Fibroblast of peridontal ligament (primary cell): Measurements from ENCODE around the gene PPP1CB.
A peak's percentile ranks its signal among the peaks of the same experiment; 100 is the strongest.
"Not testable (repeated sequence)": the region's sequence is repeated elsewhere in the genome, so short reads cannot be mapped to it uniquely, and the experiment has no call there.

Experiments used
- DNase-seq: peaks from one replicate; pipeline ENCODE4 v3.0.0-alpha.2; 2010; ENCODE audit errors: extremely low read depth

PPP1CB gene

DNA sequence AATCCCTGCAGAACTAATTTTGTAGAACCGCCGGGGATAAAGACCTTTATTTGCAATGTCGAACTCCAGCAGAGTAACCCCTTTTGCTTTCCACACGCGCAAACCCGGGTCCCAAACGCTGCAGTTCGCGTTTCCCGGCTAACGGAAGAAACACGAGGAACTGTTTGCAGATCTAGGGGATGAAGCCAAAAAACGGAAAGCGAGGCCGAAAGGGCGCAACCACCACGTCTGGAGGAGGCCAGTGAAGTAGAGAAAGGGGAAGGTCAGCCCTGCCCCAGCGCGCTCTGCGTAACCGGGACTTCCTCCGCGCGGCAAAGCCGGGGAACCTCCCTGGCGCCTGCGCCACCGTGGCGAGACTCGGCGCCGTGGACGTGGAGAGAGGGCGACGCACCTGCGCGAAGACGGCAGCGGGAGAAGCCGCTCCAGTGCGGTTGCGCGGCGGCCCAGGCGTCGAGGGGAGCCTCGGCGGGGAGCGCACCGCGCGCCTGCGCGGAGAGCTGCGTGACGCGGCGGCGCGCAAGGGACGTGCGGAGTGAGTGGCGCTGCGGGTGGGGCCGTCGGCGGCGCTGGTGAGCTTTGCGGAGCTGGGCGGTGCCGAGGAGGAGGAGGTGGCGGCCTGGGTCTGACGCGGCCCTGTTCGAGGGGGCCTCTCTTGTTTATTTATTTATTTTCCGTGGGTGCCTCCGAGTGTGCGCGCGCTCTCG is at the start of gene PPP1CB:
PPP1CB (plus strand) TSS at position 579 of the 704 bp plus-strand sequence. CDS start 295 bp downstream, outside the sequence.
- peak; percentile 92 for DNase-seq

GRCh38 chr2:28702415-28702861 is 49.2 kb upstream of the PPP1CB start:
- no peak for DNase-seq

DNA sequence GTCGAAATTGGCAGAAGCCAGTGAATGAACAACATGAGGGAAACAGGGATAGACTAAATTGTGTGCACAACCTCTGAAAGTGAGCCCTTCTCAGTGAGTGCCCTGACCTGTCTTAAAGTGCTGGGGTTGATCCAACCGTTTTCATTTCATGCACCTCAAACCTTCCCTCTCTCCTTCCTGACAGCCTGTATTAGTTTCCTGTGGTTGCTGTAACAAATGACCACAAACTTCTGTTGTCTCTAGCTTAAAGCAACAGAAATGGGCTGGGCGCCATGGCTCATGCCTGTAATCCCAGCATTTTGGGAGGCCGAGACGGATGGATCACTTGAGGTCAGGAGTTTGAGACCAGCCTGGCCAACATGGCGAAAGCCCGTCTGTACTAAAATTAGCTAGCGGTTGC is 48.8 kb upstream of the PPP1CB start:
- DNase-seq: no peak

DNA sequence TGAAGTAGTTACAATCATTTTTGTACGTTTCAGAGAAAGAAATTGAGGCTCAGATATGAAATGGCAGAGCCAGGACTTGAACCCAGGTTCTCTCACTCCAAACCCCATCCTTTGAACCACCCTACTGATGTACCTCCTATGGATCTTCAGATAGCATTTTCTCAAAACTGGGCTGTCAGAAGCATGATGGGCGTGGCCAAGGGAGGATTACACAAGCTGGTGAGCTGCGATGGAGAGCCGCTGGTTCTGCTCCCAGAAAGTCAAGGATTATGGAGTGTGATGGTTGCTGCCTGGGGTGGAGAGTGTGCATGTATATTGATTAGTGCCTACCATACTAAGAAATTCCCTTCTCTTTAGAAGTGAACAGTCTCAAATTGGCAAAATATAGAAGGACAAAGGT is 47.0 kb upstream of the PPP1CB start:
- DNase-seq: no peak

- no peak for DNase-seq
These were observed 45.7 kb upstream of the PPP1CB start for GRCh38 chr2:28705751-28706440.

GRCh38 chr2:28707592-28707991 is 44.0 kb upstream of the PPP1CB start:
- DNase-seq: no peak

- peak; percentile 74 for DNase-seq
These were observed 42.5 kb upstream of the PPP1CB start for GRCh38 chr2:28709101-28709500.

- no peak for DNase-seq
These were observed 41.1 kb upstream of the PPP1CB start for GRCh38 chr2:28710545-28710944.

GRCh38 chr2:28713577-28714298 is 37.9 kb upstream of the PPP1CB start:
- peak; percentile 55 for DNase-seq

DNA sequence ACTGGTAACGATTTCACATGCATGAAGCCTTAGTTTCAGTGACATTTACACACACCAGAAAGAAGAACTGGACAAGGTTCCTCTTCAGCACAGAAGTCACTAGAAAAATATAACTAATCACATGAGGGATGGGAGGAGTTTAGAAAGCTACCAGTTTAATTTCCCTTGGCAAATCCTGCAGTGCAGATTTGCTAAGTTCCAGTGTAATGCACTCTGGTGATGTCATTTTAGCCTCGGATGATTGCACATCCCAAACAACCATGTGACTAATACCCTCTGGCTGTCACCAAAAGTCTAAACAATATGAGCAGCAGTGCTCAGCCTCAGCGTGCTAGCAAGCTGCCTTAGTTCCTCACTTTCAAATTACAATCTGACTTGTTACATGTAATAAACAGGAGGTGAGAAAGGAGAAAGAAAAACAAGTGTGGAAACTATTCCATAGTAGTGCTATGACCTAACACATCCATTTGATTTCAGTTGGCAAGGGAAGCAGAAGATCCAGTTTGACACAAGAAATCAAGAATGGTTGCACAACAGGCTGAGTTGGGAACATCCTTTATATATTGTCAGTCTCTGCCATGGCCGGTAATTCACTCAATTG is 35.3 kb upstream of the PPP1CB start:
- DNase-seq: peak; percentile 98

DNA sequence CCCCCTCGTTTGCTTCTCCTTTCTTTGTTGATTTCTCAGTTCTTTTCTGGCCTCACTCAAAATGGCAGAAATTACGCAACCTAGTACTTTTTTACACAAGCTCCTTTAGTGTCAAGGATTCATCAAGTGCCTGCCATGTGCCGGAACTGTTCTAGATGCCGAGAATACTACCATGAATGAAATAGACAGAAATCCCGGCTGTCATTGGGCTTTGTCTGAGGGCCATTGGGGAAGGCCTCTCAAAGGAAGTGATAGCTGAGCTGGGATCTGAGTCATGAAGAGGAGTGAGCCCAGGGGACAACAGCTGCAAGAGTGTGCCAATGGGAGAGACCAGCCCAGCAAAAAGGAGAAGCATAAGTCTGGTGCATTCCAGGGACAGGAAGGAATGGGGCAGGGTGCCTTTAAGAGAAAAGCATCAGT is 34.3 kb upstream of the PPP1CB start:
- DNase-seq: peak; percentile 88

- no peak for DNase-seq
These were observed 31.3 kb upstream of the PPP1CB start for GRCh38 chr2:28720345-28720744.

- no peak for DNase-seq
These were observed 29.9 kb upstream of the PPP1CB start for GRCh38 chr2:28721601-28722191.

- DNase-seq: no peak
These were observed 26.5 kb upstream of the PPP1CB start for GRCh38 chr2:28725021-28725711.

- DNase-seq: no peak
These were observed 25.5 kb upstream of the PPP1CB start for GRCh38 chr2:28726177-28726576.

DNA sequence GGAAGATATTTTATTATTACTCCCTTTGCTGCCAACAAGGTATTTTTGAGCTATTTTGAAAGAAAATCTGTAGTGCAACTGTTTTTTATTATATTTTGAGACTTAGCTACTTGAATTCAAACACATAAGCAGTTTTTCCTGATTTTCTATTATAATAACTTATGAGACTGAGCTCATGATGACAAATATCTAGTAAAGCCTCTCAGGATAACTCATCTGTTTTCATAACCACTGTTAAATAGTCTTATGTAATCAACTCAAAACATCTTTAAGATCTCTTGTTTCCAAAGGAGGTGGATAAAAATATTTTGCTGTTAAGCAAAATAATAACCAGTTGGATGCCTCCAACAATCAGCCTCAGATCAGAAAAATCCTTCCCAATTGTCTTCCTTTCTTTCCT is 21.9 kb upstream of the PPP1CB start:
- DNase-seq: peak; percentile 57

GRCh38 chr2:28730641-28731146 is 20.9 kb upstream of the PPP1CB start:
- DNase-seq: no peak

- DNase-seq: no peak
These were observed 16.1 kb upstream of the PPP1CB start for GRCh38 chr2:28735511-28735910.

DNA sequence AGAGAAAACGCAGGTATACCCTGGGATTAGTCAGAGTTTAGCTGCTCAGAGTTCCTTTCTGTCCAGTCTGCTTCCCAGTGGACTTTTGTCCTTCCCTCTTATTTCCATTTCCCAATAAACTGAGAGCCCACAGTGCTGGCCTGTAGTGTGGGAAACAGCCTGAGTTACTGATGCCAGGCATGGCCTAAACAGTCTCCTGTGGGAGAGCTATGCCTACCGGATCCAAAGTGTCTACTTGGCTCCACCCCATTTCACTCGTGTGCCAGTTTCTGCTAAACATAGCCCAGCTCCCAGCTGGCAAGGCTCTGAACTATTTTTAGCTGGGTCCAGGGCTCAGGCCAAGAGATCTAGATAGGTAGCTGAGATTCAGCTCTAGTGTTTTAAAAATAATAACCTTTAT is 15.6 kb upstream of the PPP1CB start:
- peak; percentile 66 for DNase-seq

DNA sequence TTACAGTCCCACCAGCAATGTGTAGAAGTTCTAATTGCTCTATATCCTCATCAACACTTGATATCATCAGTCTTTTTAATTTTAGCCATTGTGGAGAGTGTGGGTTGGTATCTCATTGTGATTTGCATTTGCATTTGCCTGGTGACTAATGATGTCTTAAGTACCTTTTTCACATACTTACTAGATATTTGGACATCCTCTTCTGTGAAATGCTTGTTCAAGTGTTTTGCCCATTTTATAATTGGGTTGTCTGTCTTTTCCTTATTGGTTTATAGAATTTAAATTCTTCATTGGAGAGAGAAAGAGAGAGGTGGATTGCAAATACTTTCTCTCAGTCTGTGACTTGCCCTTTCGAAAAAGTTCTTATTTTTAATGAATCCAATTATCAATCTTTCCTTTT is 14.0 kb upstream of the PPP1CB start:
- DNase-seq: no peak

GRCh38 chr2:28742619-28743018 is 9.0 kb upstream of the PPP1CB start:
- DNase-seq: not testable (repeated sequence)
